ENCODE results near the gene SPINT4.
"Not testable (repeated sequence)": the region's sequence is repeated elsewhere in the genome, so short reads cannot be mapped to it uniquely, and the experiment has no call there.

GRCh38 chr20:45764618-45765282 is 42.6 kb downstream of the SPINT4 start:
- TF ChIP-seq CTCF (IDR thresholded peaks at IDR 0.05); SIN3A (IDR thresholded peaks at IDR 0.05; ENCODE audit: borderline replicate concordance, insufficient read depth, low read depth, low read length): not testable (repeated sequence)

Measured in Panc1 (cell line).